GM21515 (cell line): ENCODE results near the gene FUBP3.

Source experiments
- ATAC-seq: cut with Tn5 transposase; IDR thresholded peaks from one replicate; pipeline ENCODE4 v1.9.1; 2021; ENCODE audit not compliant: unreplicated experiment

The FUBP3 gene

GRCh38 chr9:130633336-130634190 is 54.2 kb downstream of the FUBP3 start:
- ATAC-seq, result no peak

GRCh38 chr9:130634191-130634768 is 54.9 kb downstream of the FUBP3 start:
- ATAC-seq, result no peak

- ATAC-seq, result no peak
Observed at GRCh38 chr9:130634801-130635200, 55.4 kb downstream of the FUBP3 start.

GRCh38 chr9:130635306-130635705 is 55.9 kb downstream of the FUBP3 start:
- ATAC-seq, result no peak

- no peak for ATAC-seq
Observed at GRCh38 chr9:130635721-130636647, 56.6 kb downstream of the FUBP3 start.

- ATAC-seq, result no peak
Observed at GRCh38 chr9:130636648-130637020, 57.3 kb downstream of the FUBP3 start.

- no peak for ATAC-seq
Observed at GRCh38 chr9:130638284-130639123, 59.1 kb downstream of the FUBP3 start.

GRCh38 chr9:130639124-130639765 is 59.9 kb downstream of the FUBP3 start:
- no peak for ATAC-seq

GRCh38 chr9:130639866-130640555 is 60.6 kb downstream of the FUBP3 start:
- ATAC-seq, result no peak

GRCh38 chr9:130640681-130641080 is 61.3 kb downstream of the FUBP3 start:
- no peak for ATAC-seq

GRCh38 chr9:130642926-130643325 is 63.5 kb downstream of the FUBP3 start:
- no peak for ATAC-seq

GRCh38 chr9:130651221-130651620 is 71.8 kb downstream of the FUBP3 start:
- no peak for ATAC-seq

GRCh38 chr9:130651752-130652151 is 72.4 kb downstream of the FUBP3 start:
- ATAC-seq, result no peak

- no peak for ATAC-seq
Observed at GRCh38 chr9:130654879-130655278, 75.5 kb downstream of the FUBP3 start.

GRCh38 chr9:130658893-130659698 is 79.7 kb downstream of the FUBP3 start:
- ATAC-seq, result no peak

- no peak for ATAC-seq
Observed at GRCh38 chr9:130659699-130660248, 80.4 kb downstream of the FUBP3 start.

- ATAC-seq, result no peak
Observed at GRCh38 chr9:130660326-130660682, 80.9 kb downstream of the FUBP3 start.

GRCh38 chr9:130660683-130661450 is 81.5 kb downstream of the FUBP3 start:
- no peak for ATAC-seq
